ENCODE results near the gene TPCN2. TPM values are rescaled to one million over a fixed set of nuclear protein-coding genes. Genes with fewer than 3 reads are reported as not detected.

The TPCN2 gene
- total RNA-seq, 1 experiment from 2014 or later: 63.6 TPM

DNA sequence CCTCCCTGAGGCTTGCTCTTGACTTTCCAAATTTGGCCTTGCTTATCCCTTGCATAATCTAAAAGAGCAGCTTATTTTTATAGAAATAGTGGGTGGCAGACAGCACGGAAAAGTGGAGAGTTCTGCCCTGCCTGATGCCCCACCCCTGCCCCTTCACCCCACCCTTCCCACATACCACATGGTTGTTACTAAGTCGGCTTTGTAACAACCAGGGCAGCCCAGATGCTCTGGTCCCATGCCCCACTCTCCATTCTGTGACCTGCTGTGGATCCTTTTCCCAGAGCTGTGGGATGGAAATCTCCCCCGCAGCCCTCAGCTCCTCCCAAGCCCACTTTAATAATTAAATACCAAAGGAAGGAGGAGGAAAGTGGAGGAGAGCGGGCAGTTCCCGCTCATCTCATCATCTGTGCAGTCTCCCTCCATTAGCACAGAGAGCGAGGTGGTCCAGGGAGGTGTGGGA is 46.6 kb upstream of the TPCN2 start:
- TF ChIP-seq, protein P1, sequence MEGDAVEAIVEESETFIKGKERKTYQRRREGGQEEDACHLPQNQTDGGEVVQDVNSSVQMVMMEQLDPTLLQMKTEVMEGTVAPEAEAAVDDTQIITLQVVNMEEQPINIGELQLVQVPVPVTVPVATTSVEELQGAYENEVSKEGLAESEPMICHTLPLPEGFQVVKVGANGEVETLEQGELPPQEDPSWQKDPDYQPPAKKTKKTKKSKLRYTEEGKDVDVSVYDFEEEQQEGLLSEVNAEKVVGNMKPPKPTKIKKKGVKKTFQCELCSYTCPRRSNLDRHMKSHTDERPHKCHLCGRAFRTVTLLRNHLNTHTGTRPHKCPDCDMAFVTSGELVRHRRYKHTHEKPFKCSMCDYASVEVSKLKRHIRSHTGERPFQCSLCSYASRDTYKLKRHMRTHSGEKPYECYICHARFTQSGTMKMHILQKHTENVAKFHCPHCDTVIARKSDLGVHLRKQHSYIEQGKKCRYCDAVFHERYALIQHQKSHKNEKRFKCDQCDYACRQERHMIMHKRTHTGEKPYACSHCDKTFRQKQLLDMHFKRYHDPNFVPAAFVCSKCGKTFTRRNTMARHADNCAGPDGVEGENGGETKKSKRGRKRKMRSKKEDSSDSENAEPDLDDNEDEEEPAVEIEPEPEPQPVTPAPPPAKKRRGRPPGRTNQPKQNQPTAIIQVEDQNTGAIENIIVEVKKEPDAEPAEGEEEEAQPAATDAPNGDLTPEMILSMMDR (IDR thresholded peaks at IDR 0.05; ENCODE audit: insufficient read depth in 1 of 2, low read depth in 1 of 2, low read length in 1 of 2, severe bottlenecking in 1 of 2, unreplicated experiment in 1 of 2): no peak
- Mint-ChIP-seq H3K27ac (ENCODE audit: unreplicated experiment) (no peak overlapping the region), H3K4me3 (ENCODE audit: unreplicated experiment) (no peak overlapping the region), H3K9me3 (ENCODE audit: unreplicated experiment) (no peaks in the 10 kb centered on the region), H3K27me3 (ENCODE audit: insufficient read depth, unreplicated experiment) (no peaks in the 10 kb centered on the region), H3K36me3 (ENCODE audit: insufficient read depth, unreplicated experiment) (no peaks in the 10 kb centered on the region), H3K4me1 (ENCODE audit: low read depth, unreplicated experiment) (peaks cover 17% of the 10 kb centered on the region)
- Histone ChIP-seq H3K27me3 (replicated peaks; ENCODE audit: control insufficient read depth, insufficient read depth, low read length) (no peaks in the 10 kb centered on the region), H3K4me3 (ENCODE audit: low read depth, low read length) (no peak overlapping the region), H3K9me3 (no peaks in the 10 kb centered on the region), H3K36me3 (ENCODE audit: control insufficient read depth, insufficient read depth, low read length) (no peaks in the 10 kb centered on the region), H3K4me1 (peaks cover 6% of the 10 kb centered on the region)
- intact Hi-C loops (cut with micrococcal nuclease; ENCODE audit: unreplicated experiment): loop anchor here (5.0 kb wide), 1 partner anchor 35 kb away; no protein-coding TSS in a partner anchor
- BruUV-seq (replicated peaks): no TSS peak
- ChIA-PET POLR2A (no interaction called here), CTCF (no interaction called here)
- peak in 1 of 2 experiments; percentile 24 for DNase-seq

DNA sequence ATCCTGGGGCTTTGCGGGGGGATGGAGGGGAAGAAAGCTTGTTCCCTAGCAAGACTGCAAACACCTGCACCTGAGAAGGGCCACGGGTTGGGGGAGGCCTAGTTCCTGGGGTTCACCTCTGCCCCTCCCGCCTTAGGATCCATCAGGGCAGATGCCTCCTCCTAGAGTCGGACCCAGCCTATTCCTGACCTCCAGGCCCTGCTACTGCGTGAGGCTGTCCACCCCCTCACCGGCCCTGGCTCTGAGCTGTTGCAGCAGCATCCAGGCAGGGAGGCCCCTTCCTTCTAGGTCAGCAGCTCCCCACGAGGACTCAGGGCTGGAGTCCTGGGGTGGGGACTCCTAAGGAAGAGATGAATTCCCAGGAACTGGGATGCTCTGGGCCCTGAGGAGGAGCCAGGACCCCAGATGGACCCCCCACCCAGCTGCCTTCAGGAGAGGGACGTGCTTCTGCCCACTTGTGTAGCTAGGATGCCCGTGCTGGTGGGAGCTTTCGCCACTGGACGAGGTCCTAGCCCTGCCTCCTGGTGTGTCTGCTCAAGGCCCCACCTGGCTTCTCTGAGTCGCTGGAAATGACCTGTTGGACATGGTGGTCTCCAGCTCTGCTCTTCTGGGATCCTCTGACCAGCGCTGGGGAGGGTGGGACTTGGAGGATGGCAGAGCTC is 46.0 kb upstream of the TPCN2 start:
- CTCF ChIA-PET: no interaction called here
- H3K4me3 ChIP-seq (ENCODE audit: low read depth, low read length): no peak overlapping the region
- H3K4me3 Mint-ChIP-seq (ENCODE audit: unreplicated experiment): no peak overlapping the region
- H3K27me3 ChIP-seq (replicated peaks; ENCODE audit: control insufficient read depth, insufficient read depth, low read length): no peaks in the 10 kb centered on the region
- no peaks in the 10 kb centered on the region for H3K36me3 ChIP-seq (ENCODE audit: control insufficient read depth, insufficient read depth, low read length)
- no peaks in the 10 kb centered on the region for H3K36me3 Mint-ChIP-seq (ENCODE audit: insufficient read depth, unreplicated experiment)
- H3K9me3 ChIP-seq: no peaks in the 10 kb centered on the region
- H3K27ac Mint-ChIP-seq (ENCODE audit: unreplicated experiment): no peak overlapping the region
- no peaks in the 10 kb centered on the region for H3K9me3 Mint-ChIP-seq (ENCODE audit: unreplicated experiment)
- H3K27me3 Mint-ChIP-seq (ENCODE audit: insufficient read depth, unreplicated experiment): no peaks in the 10 kb centered on the region
- POLR2A ChIA-PET: no interaction called here
- peaks cover 12% of the 10 kb centered on the region for H3K4me1 ChIP-seq
- no TSS peak for BruUV-seq (replicated peaks)
- peak in 1 of 2 experiments; percentile 43 for DNase-seq
- H3K4me1 Mint-ChIP-seq (ENCODE audit: low read depth, unreplicated experiment): peaks cover 23% of the 10 kb centered on the region
- intact Hi-C loops (cut with micrococcal nuclease; ENCODE audit: unreplicated experiment): loop anchor here (5.0 kb wide), 1 partner anchor 35 kb away; no protein-coding TSS in a partner anchor
- TF ChIP-seq, protein P1 (IDR thresholded peaks at IDR 0.05; ENCODE audit: insufficient read depth in 1 of 2, low read depth in 1 of 2, low read length in 1 of 2, severe bottlenecking in 1 of 2, unreplicated experiment in 1 of 2): no peak

DNA sequence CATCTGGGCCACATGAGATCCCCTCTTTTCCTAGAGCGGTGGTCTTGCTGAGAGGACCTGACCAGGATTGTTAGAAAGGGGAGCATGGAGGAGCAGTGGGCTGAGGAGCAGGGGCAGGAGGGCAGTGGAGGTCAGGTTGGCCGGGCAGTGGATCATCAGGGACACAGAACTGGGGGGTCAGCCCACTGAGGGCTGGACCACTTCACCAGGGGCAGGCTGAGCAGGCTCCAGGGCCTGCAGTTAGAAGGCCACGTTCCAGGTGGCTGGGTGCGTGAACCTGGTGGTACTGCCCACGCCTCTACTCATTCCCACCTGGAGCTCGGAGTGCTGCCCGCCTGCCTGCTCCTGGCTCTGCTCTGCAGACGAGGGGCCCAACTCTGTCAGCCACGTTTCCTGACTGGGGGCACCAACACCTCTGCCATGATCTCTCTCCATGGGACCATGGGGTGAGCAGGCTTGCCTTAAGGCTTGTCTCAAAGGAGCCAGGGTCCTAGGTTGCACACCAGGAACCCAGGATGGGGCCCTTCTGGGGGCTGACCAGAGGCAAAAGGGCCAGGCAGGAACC is 45.3 kb upstream of the TPCN2 start:
- no peaks in the 10 kb centered on the region for H3K27me3 ChIP-seq (replicated peaks; ENCODE audit: control insufficient read depth, insufficient read depth, low read length)
- no peaks in the 10 kb centered on the region for H3K27me3 Mint-ChIP-seq (ENCODE audit: insufficient read depth, unreplicated experiment)
- H3K4me1 ChIP-seq: peaks cover 19% of the 10 kb centered on the region
- TF ChIP-seq, protein P1 (IDR thresholded peaks at IDR 0.05; ENCODE audit: insufficient read depth in 1 of 2, low read depth in 1 of 2, low read length in 1 of 2, severe bottlenecking in 1 of 2, unreplicated experiment in 1 of 2): no peak
- no peak overlapping the region for H3K4me3 ChIP-seq (ENCODE audit: low read depth, low read length)
- ChIA-PET CTCF (no interaction called here), POLR2A (no interaction called here)
- H3K36me3 Mint-ChIP-seq (ENCODE audit: insufficient read depth, unreplicated experiment): no peaks in the 10 kb centered on the region
- intact Hi-C loops (cut with micrococcal nuclease; ENCODE audit: unreplicated experiment): loop anchor here (5.0 kb wide), 1 partner anchor 36 kb away; no protein-coding TSS in a partner anchor
- peak in 1 of 2 experiments; percentile 31 for DNase-seq
- H3K4me3 Mint-ChIP-seq (ENCODE audit: unreplicated experiment): no peak overlapping the region
- no peaks in the 10 kb centered on the region for H3K36me3 ChIP-seq (ENCODE audit: control insufficient read depth, insufficient read depth, low read length)
- no TSS peak for BruUV-seq (replicated peaks)
- no peaks in the 10 kb centered on the region for H3K9me3 Mint-ChIP-seq (ENCODE audit: unreplicated experiment)
- H3K9me3 ChIP-seq: no peaks in the 10 kb centered on the region
- H3K27ac Mint-ChIP-seq (ENCODE audit: unreplicated experiment): no peak overlapping the region
- H3K4me1 Mint-ChIP-seq (ENCODE audit: low read depth, unreplicated experiment): peaks cover 30% of the 10 kb centered on the region

Data from Caco-2 (cell line).